Tibial nerve (tissue), 4 donors: Measurements from ENCODE around the gene PWWP2B. TPM values are rescaled to one million over a fixed set of nuclear protein-coding genes. Genes with fewer than 3 reads are reported as not detected.

ENCODE experiments used
- DNase-seq, 2 donors: peaks; one replicate each; pipeline ENCODE4 v3.0.0-alpha.2; 2019; ENCODE audit warnings: low spot score in 2 of 2
- H3K27ac ChIP-seq, 4 donors: fragments of 200-600 bp; sonication (generic) in 3 of 4; one replicate each; pipeline ENCODE4 v1.5.1; 2017 to 2019; ENCODE audit warnings: mild to moderate bottlenecking in 1 of 4
- H3K27me3 ChIP-seq, 2 donors: fragments of 200-600 bp; sonication (generic) in 1 of 2; one replicate each; pipeline versions ENCODE4 v1.5.1 to v1.6.0; 2017 to 2019
- H3K36me3 ChIP-seq, 3 donors: fragments of 200-600 bp; sonication (generic); one replicate each; pipeline ENCODE4 v1.5.1; 2018 to 2019
- H3K4me1 ChIP-seq, 4 donors: fragments of 200-600 bp; sonication (generic) in 3 of 4; one replicate each; pipeline ENCODE4 v1.5.1; 2017 to 2019
- H3K4me3 ChIP-seq, 4 donors: fragments of 200-600 bp; sonication (generic) in 3 of 4; one replicate each; pipeline ENCODE4 v1.5.1; 2017 to 2019; ENCODE audit warnings: mild to moderate bottlenecking in 1 of 4, moderate library complexity in 1 of 4
- H3K9me3 ChIP-seq, 4 donors: fragments of 200-600 bp; sonication (generic) in 3 of 4; one replicate each; pipeline ENCODE4 v1.5.1; 2017 to 2019
- EP300 ChIP-seq, 2 donors: sonication (generic); formaldehyde crosslinking; IDR thresholded peaks; one replicate each; pipeline ENCODE4 v1.6.1; 2017; ENCODE audit warnings: antibody characterized with exemption in 2 of 2, mild to moderate bottlenecking in 1 of 2
- POLR2A ChIP-seq, 2 donors: fragments of 450-650 bp; IDR thresholded peaks; one replicate each; pipeline ENCODE4 v1.6.1; 2017; ENCODE audit warnings: antibody characterized with exemption in 2 of 2, mild to moderate bottlenecking in 2 of 2, moderate library complexity in 2 of 2
- WGBS, 2 donors: methylation state at CpG; one replicate each; pipeline ENCODE4 v1.1.5; 2018; 5-methylcytosine and 5-hydroxymethylcytosine counted together
- total RNA-seq, 4 donors: library from RNA; depleted of rRNA; stranded (reverse); fragments of >200 nt; gene quantifications; one replicate each; pipeline ENCODE4 v1.1.0, GENCODE V29; 2016
- TF ChIP-seq, protein P1 (sequence below), 5 experiments: fragments of 200-600 bp in 3 of 5; fragments of 450-650 bp in 2 of 5; sonication (generic) in 3 of 5; IDR thresholded peaks; one replicate each; pipeline ENCODE4 v1.5.1; 2016 to 2019; ENCODE audit warnings: antibody characterized with exemption in 5 of 5, mild to moderate bottlenecking in 3 of 5, moderate library complexity in 2 of 5

PWWP2B gene
- total RNA-seq, 4 donors from 2014 or later = 12.6 to 23.7 (median 15.1) TPM

DNA sequence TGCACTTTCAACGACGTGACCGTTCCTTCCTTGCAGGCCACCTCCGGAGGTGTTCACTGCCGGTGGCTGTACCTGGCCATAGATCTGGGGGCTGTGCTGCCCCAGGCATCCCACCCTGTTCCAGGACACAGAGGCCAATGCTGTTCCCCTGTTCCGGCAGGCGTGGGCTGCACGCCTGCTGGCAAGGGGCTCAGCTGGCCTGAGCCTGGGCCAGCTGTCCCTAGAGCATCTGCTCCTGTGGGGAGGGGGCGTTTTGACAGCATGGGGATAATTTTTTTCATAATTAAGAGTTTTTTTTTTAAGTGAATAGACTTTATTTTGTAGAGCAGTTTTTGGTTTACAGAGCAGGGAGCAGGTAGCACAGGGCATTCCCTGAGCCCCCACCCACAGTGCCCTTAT is 28.8 kb downstream of the PWWP2B start:
- WGBS, 2 donors = 93 to 94% methylated on average over 8 to 9 of the region's 9 CpGs
- Histone ChIP-seq H3K27ac (no peak overlapping the region), H3K4me1 (peaks cover 8 to 39% (median 28%) of the 10 kb centered on the region in 4 donors), H3K4me3 (no peak overlapping the region), H3K36me3 (no peaks in the 10 kb centered on the region), H3K9me3 (no peaks in the 10 kb centered on the region), H3K27me3 (no peaks in the 10 kb centered on the region)
- DNase-seq = no peak
- TF ChIP-seq POLR2A (IDR thresholded peaks at IDR 0.05) (no peak), EP300 (IDR thresholded peaks at IDR 0.05) (no peak)
- TF ChIP-seq, protein P1, sequence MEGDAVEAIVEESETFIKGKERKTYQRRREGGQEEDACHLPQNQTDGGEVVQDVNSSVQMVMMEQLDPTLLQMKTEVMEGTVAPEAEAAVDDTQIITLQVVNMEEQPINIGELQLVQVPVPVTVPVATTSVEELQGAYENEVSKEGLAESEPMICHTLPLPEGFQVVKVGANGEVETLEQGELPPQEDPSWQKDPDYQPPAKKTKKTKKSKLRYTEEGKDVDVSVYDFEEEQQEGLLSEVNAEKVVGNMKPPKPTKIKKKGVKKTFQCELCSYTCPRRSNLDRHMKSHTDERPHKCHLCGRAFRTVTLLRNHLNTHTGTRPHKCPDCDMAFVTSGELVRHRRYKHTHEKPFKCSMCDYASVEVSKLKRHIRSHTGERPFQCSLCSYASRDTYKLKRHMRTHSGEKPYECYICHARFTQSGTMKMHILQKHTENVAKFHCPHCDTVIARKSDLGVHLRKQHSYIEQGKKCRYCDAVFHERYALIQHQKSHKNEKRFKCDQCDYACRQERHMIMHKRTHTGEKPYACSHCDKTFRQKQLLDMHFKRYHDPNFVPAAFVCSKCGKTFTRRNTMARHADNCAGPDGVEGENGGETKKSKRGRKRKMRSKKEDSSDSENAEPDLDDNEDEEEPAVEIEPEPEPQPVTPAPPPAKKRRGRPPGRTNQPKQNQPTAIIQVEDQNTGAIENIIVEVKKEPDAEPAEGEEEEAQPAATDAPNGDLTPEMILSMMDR (IDR thresholded peaks at IDR 0.05) = no peak

GRCh38 chr10:132427006-132427771 is 30.2 kb downstream of the PWWP2B start:
- Histone ChIP-seq H3K4me1 (peaks cover 3 to 25% (median 14%) of the 10 kb centered on the region in 4 donors), H3K9me3 (no peaks in the 10 kb centered on the region), H3K27ac (no peak overlapping the region), H3K27me3 (no peaks in the 10 kb centered on the region), H3K4me3 (no peak overlapping the region), H3K36me3 (no peaks in the 10 kb centered on the region)
- WGBS, 2 donors = 83 to 91% methylated on average over 10 of the region's 10 CpGs
- no peak for TF ChIP-seq EP300 (IDR thresholded peaks at IDR 0.05)
- no peak for TF ChIP-seq POLR2A (IDR thresholded peaks at IDR 0.05)
- TF ChIP-seq, protein P1 (IDR thresholded peaks at IDR 0.05) = no peak
- no peak for DNase-seq

DNA sequence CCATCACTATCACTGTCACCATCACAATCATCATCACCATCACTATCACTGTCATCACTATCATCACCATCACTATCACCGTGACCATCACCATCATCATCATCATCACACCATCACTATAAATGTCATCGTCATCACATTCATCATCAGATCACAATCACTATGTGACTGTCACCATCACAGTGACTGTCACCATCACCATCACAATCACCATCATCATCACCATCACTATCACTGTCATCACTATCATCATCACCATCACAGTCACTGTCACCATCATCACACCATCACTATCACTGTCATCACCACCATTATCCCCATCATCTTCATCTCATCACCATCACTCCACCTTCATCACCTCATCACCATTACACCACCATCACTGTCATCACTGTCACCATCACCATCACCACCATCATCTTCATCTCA is 31.0 kb downstream of the PWWP2B start:
- 90 to 93% methylated on average over 2 of the region's 2 CpGs for WGBS, 2 donors
- H3K36me3 ChIP-seq = no peaks in the 10 kb centered on the region
- no peak overlapping the region for H3K4me3 ChIP-seq
- H3K4me1 ChIP-seq = peaks cover 0 to 21% (median 8%) of the 10 kb centered on the region in 4 donors
- H3K9me3 ChIP-seq = no peaks in the 10 kb centered on the region
- H3K27ac ChIP-seq = no peak overlapping the region
- no peak for DNase-seq
- no peaks in the 10 kb centered on the region for H3K27me3 ChIP-seq
- TF ChIP-seq EP300 (IDR thresholded peaks at IDR 0.05) (no peak), POLR2A (IDR thresholded peaks at IDR 0.05) (no peak)
- TF ChIP-seq, protein P1 (IDR thresholded peaks at IDR 0.05) = no peak

- H3K27ac ChIP-seq = no peak overlapping the region
- H3K9me3 ChIP-seq = no peaks in the 10 kb centered on the region
- H3K4me3 ChIP-seq = no peak overlapping the region
- peaks cover 0 to 15% (median 5%) of the 10 kb centered on the region in 4 donors for H3K4me1 ChIP-seq
- no peaks in the 10 kb centered on the region for H3K36me3 ChIP-seq
- no peak for DNase-seq
- H3K27me3 ChIP-seq = no peaks in the 10 kb centered on the region
- WGBS, 2 donors = 95 to 97% methylated on average over 11 of the region's 11 CpGs
- TF ChIP-seq POLR2A (IDR thresholded peaks at IDR 0.05) = no peak
Observed at GRCh38 chr10:132428486-132428995, 31.5 kb downstream of the PWWP2B start.

DNA sequence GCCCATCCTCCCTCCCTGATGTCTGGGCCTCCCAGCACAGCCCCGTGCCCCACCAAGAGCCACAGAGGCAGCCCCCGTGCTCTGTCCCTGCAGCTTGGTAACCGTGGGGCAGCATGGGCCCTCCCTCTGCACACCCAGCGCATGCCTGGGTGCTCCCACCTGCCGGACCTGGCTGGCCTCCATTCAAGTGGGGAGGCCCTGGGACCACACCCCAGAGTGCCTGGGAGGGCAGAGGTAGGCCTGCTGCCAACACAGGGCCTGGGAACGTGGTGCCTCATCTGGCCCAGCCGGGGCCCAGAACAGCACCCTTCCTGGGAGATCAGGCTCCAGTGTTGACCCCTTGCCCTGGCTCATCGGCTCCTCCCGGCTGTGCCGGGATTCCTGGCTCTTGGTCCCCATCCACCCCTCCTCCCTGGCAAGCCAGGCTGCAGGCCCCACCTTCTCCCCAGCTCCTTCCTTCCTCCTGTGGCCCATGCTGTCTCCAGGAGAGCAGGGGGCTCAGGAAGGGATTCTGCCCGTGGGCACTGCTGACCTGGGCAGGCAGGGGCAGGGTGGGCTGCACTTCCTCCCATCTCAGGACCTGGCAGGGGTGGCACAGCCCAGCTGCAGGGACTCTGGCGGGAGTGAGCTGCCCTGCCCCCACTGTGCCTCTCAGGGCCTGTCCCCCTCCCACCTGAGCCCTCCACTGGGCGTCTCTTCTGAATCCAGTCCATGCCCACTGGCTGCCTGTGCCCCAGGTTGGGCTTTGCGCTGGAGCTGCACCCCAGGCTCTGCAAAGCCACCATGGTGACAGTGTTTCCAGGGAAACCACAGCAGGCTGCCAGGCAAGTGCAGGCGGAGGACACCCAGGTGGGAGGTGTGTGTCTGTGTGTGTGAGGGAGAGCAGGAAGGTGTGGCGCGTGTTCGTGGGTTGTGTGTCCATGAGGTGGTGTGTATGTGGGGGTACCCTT is 32.6 kb downstream of the PWWP2B start:
- Histone ChIP-seq H3K27me3 (no peaks in the 10 kb centered on the region), H3K36me3 (no peaks in the 10 kb centered on the region), H3K4me3 (no peak overlapping the region), H3K27ac (no peak overlapping the region), H3K4me1 (peaks cover 0 to 15% (median 5%) of the 10 kb centered on the region in 4 donors), H3K9me3 (no peaks in the 10 kb centered on the region)
- TF ChIP-seq, protein P1 (IDR thresholded peaks at IDR 0.05) = no peak
- TF ChIP-seq EP300 (IDR thresholded peaks at IDR 0.05) = no peak
- no peak for TF ChIP-seq POLR2A (IDR thresholded peaks at IDR 0.05)
- WGBS, 2 donors = 80% methylated on average over 8 to 10 of the region's 18 CpGs
- DNase-seq = no peak
